COLO668 (cell line): ENCODE measurements around the gene AOC2.

Experiments
- DNase-seq: peaks from one replicate; lab custom pipeline; 2025; ENCODE audit not compliant: unreplicated experiment; lab: John Stamatoyannopoulos, UW

AOC2 gene, protein sequence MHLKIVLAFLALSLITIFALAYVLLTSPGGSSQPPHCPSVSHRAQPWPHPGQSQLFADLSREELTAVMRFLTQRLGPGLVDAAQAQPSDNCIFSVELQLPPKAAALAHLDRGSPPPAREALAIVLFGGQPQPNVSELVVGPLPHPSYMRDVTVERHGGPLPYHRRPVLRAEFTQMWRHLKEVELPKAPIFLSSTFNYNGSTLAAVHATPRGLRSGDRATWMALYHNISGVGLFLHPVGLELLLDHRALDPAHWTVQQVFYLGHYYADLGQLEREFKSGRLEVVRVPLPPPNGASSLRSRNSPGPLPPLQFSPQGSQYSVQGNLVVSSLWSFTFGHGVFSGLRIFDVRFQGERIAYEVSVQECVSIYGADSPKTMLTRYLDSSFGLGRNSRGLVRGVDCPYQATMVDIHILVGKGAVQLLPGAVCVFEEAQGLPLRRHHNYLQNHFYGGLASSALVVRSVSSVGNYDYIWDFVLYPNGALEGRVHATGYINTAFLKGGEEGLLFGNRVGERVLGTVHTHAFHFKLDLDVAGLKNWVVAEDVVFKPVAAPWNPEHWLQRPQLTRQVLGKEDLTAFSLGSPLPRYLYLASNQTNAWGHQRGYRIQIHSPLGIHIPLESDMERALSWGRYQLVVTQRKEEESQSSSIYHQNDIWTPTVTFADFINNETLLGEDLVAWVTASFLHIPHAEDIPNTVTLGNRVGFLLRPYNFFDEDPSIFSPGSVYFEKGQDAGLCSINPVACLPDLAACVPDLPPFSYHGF

GRCh38 chr17:42844271-42844670 is at the start of gene AOC2:
AOC2 (plus strand) TSS chr17:42844580; CDS start chr17:42844627, 47 bp downstream.
- no peak for DNase-seq

GRCh38 chr17:42795061-42795460 is 49.3 kb upstream of the AOC2 start:
- DNase-seq: no peak

DNA sequence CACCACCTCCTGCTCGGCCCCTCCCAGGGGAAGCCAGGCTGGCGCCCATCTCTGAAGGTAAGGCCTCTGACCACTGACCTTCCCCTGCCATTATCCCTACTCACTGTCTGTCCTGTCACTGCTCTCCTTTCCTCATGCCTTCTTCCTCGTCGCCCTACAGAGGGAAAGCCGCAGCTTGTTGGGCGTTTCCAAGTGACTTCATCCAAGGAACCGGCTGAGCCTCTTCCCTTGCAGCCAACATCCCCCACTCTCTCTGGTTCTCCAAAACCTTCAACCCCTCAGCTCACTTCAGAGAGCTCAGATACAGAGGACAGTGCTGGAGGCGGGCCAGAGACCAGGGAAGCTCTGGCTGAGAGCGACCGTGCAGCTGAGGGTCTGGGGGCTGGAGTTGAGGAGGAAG is 48.9 kb upstream of the AOC2 start:
- no peak for DNase-seq

DNA sequence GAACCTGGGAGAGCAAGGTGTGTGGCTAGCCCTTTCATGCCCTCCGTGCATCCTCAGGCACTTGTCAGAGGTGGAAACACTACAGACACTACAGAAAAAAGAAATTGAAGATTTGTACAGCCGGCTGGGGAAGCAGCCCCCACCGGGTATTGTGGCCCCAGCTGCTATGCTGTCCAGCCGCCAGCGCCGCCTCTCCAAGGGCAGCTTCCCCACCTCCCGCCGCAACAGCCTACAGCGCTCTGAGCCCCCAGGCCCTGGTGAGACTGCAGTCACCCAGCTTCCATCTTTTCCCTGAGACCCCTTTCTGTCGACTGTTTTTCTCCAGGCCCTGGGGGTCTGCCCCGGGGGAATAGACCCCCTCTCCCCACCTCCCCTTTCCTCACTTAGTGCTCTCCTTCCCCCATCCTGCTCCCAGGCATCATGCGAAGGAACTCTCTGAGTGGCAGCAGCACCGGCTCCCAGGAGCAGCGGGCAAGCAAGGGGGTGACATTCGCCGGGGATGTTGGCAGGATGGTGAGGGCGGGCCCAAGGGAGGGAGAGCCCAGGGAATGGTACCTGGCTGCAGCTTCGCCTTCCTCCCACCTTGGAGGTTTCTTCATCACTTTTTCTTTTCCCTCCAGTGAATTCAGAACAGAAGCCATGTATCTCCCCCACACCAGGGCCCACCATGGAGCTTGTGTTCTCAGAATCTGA is 48.2 kb upstream of the AOC2 start:
- no peak for DNase-seq

- DNase-seq: peak; percentile 5
Measured at GRCh38 chr17:42797067-42798007, 47.0 kb upstream of the AOC2 start.

GRCh38 chr17:42798011-42798382 is 46.4 kb upstream of the AOC2 start:
- no peak for DNase-seq

GRCh38 chr17:42798383-42799380 is 45.7 kb upstream of the AOC2 start, which contains the start of the genes CNTD1 and COA3:
CNTD1 (plus strand) TSS chr17:42798861; CDS start chr17:42799068, 207 bp downstream.
COA3 (minus strand) TSS chr17:42798704; CDS start chr17:42798681, 23 bp downstream.
- peak; percentile 83 for DNase-seq

DNA sequence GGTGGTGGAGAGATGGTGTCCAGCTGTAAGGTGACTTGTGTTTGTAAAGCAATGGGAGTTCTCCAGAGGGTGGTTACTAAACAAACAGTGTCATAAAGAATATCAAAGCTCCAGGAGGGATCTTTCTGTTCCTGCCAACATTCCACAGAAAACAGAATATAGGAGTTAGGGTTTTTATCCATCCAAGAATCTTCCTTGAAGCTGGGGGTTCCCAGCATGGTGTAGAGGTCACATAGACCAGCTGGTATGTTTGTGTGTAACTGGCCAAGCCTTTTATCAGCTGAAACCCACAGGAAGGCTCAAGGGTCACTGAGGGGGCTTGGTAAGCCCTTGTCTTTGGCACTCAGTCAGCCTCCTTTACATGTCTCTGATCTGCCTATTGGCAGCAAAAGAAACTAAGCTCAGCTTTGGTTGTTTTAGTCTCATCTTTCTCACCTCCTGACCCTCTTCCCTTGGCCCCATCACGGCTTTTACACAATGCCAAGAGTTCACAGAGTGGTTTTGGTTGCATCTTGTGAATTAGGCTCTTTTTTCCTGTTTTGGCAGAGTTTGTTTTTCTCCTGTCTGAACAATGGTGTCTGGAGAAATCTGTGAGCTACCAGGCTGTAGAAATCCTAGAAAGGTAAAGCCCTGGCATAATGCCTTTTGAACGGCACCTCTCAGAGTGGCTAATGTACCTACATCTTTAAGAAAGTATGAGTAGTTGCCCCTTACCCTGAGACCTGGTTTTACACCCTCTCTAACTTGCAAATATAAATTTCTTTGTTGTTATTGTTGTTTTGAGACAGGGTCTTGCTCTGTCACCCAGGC is 41.1 kb upstream of the AOC2 start:
- DNase-seq: no peak

DNA sequence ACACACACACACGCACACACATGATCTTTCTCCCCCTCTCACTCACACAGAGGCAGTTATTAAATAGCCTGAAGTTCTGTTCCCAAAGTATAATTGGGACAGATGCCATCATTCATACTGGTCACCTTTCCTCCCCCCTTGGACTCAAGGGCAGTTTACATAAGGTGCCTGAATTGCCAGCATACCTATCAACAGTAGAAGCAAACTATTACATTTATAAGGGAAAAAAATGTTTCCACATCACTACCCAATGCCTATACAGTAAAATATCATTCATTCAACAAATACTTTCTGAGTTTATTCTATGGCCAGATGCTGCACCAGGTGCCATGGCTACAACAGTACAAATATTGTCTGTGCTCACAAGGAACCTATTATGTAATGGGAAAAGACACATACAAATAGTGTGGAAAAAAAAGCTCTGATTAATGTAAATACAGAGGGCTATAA is 39.4 kb upstream of the AOC2 start:
- peak; percentile 32 for DNase-seq

- no peak for DNase-seq
Measured at GRCh38 chr17:42806249-42806648, 38.1 kb upstream of the AOC2 start.

DNA sequence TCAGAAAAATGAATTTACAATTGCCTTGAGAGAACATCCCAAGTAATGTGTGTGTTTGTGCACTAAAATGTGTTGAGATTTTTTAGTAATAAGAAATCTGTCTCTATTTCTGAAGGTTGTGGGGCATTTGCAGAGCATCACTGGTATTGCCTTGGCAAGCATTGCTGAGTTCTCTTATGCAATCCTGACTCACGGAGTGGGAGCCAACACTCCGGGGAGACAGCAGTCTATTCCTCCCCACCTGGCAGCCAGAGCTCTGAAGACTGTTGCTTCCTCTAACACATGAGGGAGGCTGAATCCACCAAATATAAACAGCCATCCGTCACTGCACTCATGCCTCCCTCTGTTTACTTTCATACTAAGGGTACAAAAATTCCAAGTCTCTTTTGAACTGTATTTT is 35.1 kb upstream of the AOC2 start:
- no peak for DNase-seq

- no peak for DNase-seq
Measured at GRCh38 chr17:42814633-42815399, 29.6 kb upstream of the AOC2 start.

- no peak for DNase-seq
Measured at GRCh38 chr17:42817866-42818265, 26.5 kb upstream of the AOC2 start.

- no peak for DNase-seq
Measured at GRCh38 chr17:42818379-42818778, 26.0 kb upstream of the AOC2 start.

DNA sequence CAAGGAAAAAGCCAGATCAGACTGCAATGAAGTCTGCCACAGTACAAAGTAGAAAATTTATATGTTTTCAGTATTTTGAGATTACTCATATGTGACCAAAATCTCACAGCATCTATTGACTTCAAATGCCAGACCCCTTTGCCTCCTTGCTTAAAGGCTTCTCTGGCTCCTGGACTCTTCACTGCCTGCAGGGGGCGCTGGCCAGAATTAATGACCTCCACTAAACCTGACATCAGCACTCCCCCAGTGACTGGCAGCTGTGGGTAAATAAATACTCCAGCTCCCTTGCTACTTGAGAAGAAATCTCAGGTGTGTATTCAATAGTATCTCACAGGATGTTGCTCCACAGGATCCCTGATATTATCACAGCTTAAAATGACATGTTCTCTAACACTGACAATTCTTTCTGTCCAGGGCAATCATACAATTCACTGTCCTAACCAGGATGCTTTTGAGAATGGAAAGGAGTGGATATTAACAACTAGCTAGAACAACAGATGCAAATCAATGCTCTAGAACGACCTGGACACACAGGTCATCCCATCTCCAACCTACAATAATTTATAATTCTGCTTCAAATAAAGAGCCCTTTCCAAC is 24.3 kb upstream of the AOC2 start:
- DNase-seq: peak; percentile 68

GRCh38 chr17:42821176-42821575 is 23.2 kb upstream of the AOC2 start:
- no peak for DNase-seq

DNA sequence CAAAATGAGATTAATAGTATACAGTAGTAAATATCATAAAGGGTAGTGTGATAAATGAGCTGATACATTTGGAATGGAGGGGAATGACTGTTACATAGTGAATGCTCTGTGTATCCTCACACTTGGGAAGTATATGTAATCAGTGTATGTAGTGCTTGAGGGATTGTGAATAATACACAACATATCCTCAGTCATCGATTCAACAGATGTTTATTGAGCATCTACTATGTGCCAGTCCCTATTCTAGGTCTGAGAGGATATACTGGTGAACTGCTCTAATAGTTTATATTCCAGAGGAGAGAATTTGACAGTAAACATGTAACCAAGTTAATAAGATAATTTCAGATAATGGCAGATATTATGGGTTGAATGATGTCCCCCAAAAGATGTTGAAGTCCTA is 16.9 kb upstream of the AOC2 start:
- DNase-seq: no peak
